ENCODE data around the gene IGSF10.

GRCh38 chr3:151504606-151505005, 43.7 kb upstream of the IGSF10 start:
- TF ChIP-seq POLR2AphosphoS5 (IDR thresholded peaks at IDR 0.05; ENCODE audit: borderline replicate concordance, low read depth, low read length) = no peak
- TF ChIP-seq EZH2 (IDR thresholded peaks at IDR 0.05) = no peak

Data from SK-N-MC (cell line).